ENCODE measurements around the gene EIF2B2.

- no peak for TF ChIP-seq POLR2AphosphoS5 (IDR thresholded peaks at IDR 0.05; ENCODE audit: low read length)
- TF ChIP-seq EZH2 (IDR thresholded peaks at IDR 0.05; ENCODE audit: borderline replicate concordance, control insufficient read depth, low read depth, low read length) = no peak
- TF ChIP-seq JUND (IDR thresholded peaks at IDR 0.05; ENCODE audit: low read depth, low read length) = no peak
- no peak for TF ChIP-seq RFX5 (IDR thresholded peaks at IDR 0.05; ENCODE audit: low read depth, low read length)
- TF ChIP-seq CTCF (IDR thresholded peaks at IDR 0.05 in 2 of 3, conservative IDR thresholded peaks at IDR 0.05 in 1 of 3; ENCODE audit: control insufficient read depth in 2 of 3, extremely low read depth in 1 of 3, insufficient read depth in 1 of 3, low read depth in 3 of 3, low read length in 3 of 3) = no peak
- TF ChIP-seq ZZZ3 (IDR thresholded peaks at IDR 0.05; ENCODE audit: control insufficient read depth, insufficient read length, low read depth) = no peak
- TF ChIP-seq TAF1 (IDR thresholded peaks at IDR 0.05; ENCODE audit: borderline replicate concordance, low read depth, low read length) = no peak
- TF ChIP-seq ZNF24 (IDR thresholded peaks at IDR 0.05) = no peak
- TF ChIP-seq ZNF687 (IDR thresholded peaks at IDR 0.05) = no peak
- TF ChIP-seq FOXM1 (IDR thresholded peaks at IDR 0.05; ENCODE audit: low read depth, low read length) = no peak
- no peak for TF ChIP-seq BHLHE40 (IDR thresholded peaks at IDR 0.05; ENCODE audit: borderline replicate concordance in 1 of 2, low read depth in 2 of 2, low read length in 1 of 2)
Measured at GRCh38 chr14:74960736-74961135, 42.0 kb upstream of the EIF2B2 start.

All from GM12878 (cell line).